HFFc6 (cell line): ENCODE data around the gene SLCO3A1. TPM values are rescaled to one million over a fixed set of nuclear protein-coding genes. Genes with fewer than 3 reads are reported as not detected.

Source experiments
- DNase-seq: peaks from one replicate; pipeline ENCODE4 v3.0.0-alpha.2; 2018
- H3K27ac Mint-ChIP-seq: 2 replicates; pipeline ENCODE4 v1.8.0; 2020; ENCODE audit warnings: mild to moderate bottlenecking, mixed read lengths
- H3K27me3 Mint-ChIP-seq: 2 replicates; pipeline ENCODE4 v1.8.0; 2021; ENCODE audit warnings: mild to moderate bottlenecking, moderate library complexity, mixed read lengths; ENCODE audit not compliant: insufficient read depth
- H3K36me3 Mint-ChIP-seq: 2 replicates; pipeline ENCODE4 v1.8.0; 2021; ENCODE audit warnings: low read depth, mixed read lengths
- H3K4me1 Mint-ChIP-seq: 2 replicates; pipeline ENCODE4 v1.8.0; 2020; ENCODE audit warnings: low read depth, mixed read lengths
- H3K4me3 Mint-ChIP-seq: 2 replicates; pipeline ENCODE4 v1.8.0; 2020; ENCODE audit warnings: mild to moderate bottlenecking, moderate library complexity, mixed read lengths
- H3K9me3 Mint-ChIP-seq: 2 replicates; pipeline ENCODE4 v1.8.0; 2020; ENCODE audit warnings: mild to moderate bottlenecking, mixed read lengths
- CTCF ChIP-seq: fragments of 200-600 bp; sonication (generic); IDR thresholded peaks from 2 replicates; pipeline ENCODE4 v1.5.0; 2021; ENCODE audit warnings: antibody characterized with exemption, mild to moderate bottlenecking
- total RNA-seq, 6 experiments: library from RNA; stranded (reverse); fragmentation: NEBNext Ultra II Directional; extraction: Animal tissue kit (Norgen Biotek cat#: 25700); gene quantifications; 2 replicates in 1 of 6; 3 replicates in 5 of 6; pipeline ENCODE4 v1.2.3, GENCODE V29; 2021

The SLCO3A1 gene
- total RNA-seq, 6 experiments from 2014 or later, result 5.7 to 19.4 (median 14.4) TPM

- H3K27ac Mint-ChIP-seq, result no peak overlapping the region
- H3K4me3 Mint-ChIP-seq, result no peak overlapping the region
- no peak for DNase-seq
- H3K9me3 Mint-ChIP-seq, result no peaks in the 10 kb centered on the region; the same call in 1 of the 2 replicates
- H3K4me1 Mint-ChIP-seq, result peaks cover 10% of the 10 kb centered on the region
- no peaks in the 10 kb centered on the region; the same call in none of the 2 replicates for H3K27me3 Mint-ChIP-seq
- peaks cover 4% of the 10 kb centered on the region; the same call in 1 of the 2 replicates for H3K36me3 Mint-ChIP-seq
- no peak for TF ChIP-seq CTCF
These were observed 41.5 kb downstream of the SLCO3A1 start for GRCh38 chr15:91895051-91895450.

DNA sequence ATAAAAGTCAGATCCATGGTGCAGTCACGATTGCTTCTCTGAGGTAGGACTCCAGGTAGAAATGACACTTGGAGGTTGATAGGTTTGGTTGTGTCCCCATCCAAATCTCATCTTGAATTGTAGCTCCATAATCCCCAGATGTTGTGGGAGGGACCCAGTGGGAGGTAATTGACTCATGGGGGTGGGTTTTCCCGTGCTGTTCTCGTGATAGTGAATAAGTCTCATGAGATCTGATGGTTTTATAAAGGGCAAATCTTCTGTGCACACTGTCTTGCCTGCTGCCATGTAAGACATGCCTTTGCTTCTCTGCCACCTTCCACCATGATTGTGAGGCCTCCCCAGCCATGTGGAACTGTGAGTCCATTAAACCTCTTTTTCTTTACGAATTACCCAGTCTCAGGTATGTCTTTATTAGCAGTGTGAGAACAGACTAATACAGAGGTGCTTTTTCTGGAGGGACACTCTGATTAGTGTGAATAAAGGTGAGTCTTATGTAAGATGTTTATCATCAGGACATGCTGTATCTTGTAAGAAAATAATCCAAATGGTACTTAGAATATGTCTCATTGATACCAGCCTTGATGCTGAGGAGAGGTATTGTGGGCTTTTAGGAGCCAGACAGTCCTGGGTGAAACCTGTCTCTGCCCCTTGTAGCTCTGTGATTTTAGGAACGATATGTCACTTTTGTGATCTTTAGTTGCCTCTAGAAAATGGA is 43.0 kb downstream of the SLCO3A1 start:
- Mint-ChIP-seq H3K27me3 (no peaks in the 10 kb centered on the region; the same call in none of the 2 replicates), H3K4me1 (no peaks in the 10 kb centered on the region), H3K9me3 (peaks cover 1% of the 10 kb centered on the region; the same call in 1 of the 2 replicates), H3K36me3 (peaks cover 4% of the 10 kb centered on the region; the same call in 1 of the 2 replicates), H3K27ac (no peak overlapping the region), H3K4me3 (no peak overlapping the region)
- no peak for TF ChIP-seq CTCF
- no peak for DNase-seq

DNA sequence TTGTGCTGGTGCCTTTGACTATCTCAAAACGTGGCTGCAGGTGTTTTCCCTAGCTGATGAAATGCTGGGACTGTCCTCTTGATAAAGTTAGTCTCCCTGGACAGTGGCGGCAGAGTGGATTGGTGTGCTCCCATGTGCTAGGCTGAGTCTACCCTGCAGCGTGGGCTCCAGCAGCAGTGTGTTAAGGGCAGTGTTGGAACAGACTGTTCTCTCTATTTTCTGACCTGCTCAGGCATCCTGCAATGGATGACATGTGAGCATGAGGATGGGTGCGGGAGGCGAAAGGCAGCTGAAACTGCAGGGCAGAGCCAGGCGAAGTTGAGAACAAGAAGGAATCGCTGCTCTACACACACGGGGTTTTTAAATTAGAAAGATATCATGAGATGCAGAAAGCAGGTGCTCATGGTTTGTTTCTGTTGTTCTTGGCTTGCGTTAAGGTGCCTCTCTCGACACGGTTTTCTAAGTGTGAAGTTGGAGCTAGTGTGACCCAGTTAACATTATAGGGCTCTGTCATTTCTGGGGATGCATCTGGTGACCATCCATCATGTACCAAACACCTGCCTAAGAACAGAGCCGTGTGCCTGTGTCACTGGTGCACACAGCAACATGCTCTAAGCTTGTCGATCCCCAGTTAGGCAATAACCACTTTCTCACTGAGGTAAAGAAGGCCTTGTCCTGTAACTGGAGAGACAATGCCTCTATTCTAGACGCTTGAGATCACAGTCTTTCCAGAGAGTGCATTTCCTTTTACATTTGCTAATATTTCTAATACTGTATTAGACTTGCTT is 44.3 kb downstream of the SLCO3A1 start:
- Mint-ChIP-seq H3K27me3 (no peaks in the 10 kb centered on the region; the same call in 1 of the 2 replicates), H3K27ac (no peak overlapping the region), H3K4me1 (no peaks in the 10 kb centered on the region), H3K9me3 (peaks cover 7% of the 10 kb centered on the region; the same call in 1 of the 2 replicates), H3K4me3 (no peak overlapping the region), H3K36me3 (peaks cover 4% of the 10 kb centered on the region; the same call in 1 of the 2 replicates)
- DNase-seq, result no peak
- no peak for TF ChIP-seq CTCF

DNA sequence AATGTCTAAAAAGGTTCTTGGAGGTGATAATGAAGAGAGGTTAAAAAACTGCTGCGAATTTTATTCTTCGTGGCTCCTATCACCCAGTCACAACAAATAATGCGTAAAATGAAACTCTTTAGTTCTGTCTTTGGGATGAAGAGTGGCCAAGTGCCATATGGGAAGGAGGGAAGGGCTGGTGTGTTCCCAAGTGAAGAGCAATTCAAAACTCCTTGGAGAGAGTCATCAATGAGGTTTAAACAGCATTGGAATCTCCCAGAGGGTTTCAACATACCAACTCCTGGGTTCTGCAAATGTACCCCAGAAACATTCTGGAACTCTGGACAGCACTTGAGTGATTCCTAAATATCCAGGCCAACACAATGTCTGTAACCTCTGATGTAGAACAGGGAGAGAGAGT is 45.3 kb downstream of the SLCO3A1 start:
- Mint-ChIP-seq H3K4me3 (no peak overlapping the region), H3K27ac (no peak overlapping the region), H3K36me3 (peaks cover under 1% of the 10 kb centered on the region; the same call in 1 of the 2 replicates), H3K27me3 (no peaks in the 10 kb centered on the region; the same call in 1 of the 2 replicates), H3K9me3 (peaks cover 11% of the 10 kb centered on the region; the same call in 1 of the 2 replicates), H3K4me1 (no peaks in the 10 kb centered on the region)
- DNase-seq, result no peak
- TF ChIP-seq CTCF, result no peak

- no peak overlapping the region for H3K4me3 Mint-ChIP-seq
- H3K4me1 Mint-ChIP-seq, result peaks cover 9% of the 10 kb centered on the region
- no peak for DNase-seq
- no peak overlapping the region for H3K27ac Mint-ChIP-seq
- TF ChIP-seq CTCF, result no peak
- H3K36me3 Mint-ChIP-seq, result no peaks in the 10 kb centered on the region
- H3K27me3 Mint-ChIP-seq, result no peaks in the 10 kb centered on the region
- peaks cover 11% of the 10 kb centered on the region; the same call in 1 of the 2 replicates for H3K9me3 Mint-ChIP-seq
These were observed 51.4 kb downstream of the SLCO3A1 start for GRCh38 chr15:91904942-91905341.
